ENCODE data around the gene ARMS2. TPM values are rescaled to one million over a fixed set of nuclear protein-coding genes. Genes with fewer than 3 reads are reported as not detected.

ARMS2 gene
- total RNA-seq, 2 donors from 2014 or later = not detected

GRCh38 chr10:122419876-122420623 lies 34.4 kb upstream of the ARMS2 start:
- no peak for DNase-seq (ENCODE audit: low spot score)
- Histone ChIP-seq H3K36me3 (peaks cover 35% of the 10 kb centered on the region), H3K4me3 (no peak overlapping the region), H3K27ac (peak overlapping the region in 1 of 2 donors; percentile 25), H3K27me3 (no peaks in the 10 kb centered on the region), H3K4me1 (peaks cover 0 to 34% of the 10 kb centered on the region in 2 donors), H3K9me3 (no peaks in the 10 kb centered on the region)
- TF ChIP-seq CTCF (IDR thresholded peaks at IDR 0.05) = no peak

- Histone ChIP-seq H3K4me1 (peaks cover 0 to 34% of the 10 kb centered on the region in 2 donors), H3K4me3 (no peak overlapping the region), H3K27me3 (no peaks in the 10 kb centered on the region), H3K27ac (peak overlapping the region in 1 of 2 donors; percentile 25), H3K36me3 (peaks cover 36% of the 10 kb centered on the region), H3K9me3 (no peaks in the 10 kb centered on the region)
- no peak for DNase-seq (ENCODE audit: low spot score)
- TF ChIP-seq CTCF (IDR thresholded peaks at IDR 0.05) = no peak
Observed at GRCh38 chr10:122420624-122421007, 33.8 kb upstream of the ARMS2 start.

GRCh38 chr10:122421054-122421625 lies 33.3 kb upstream of the ARMS2 start:
- H3K36me3 ChIP-seq = peaks cover 31% of the 10 kb centered on the region
- peak overlapping the region in 1 of 2 donors; percentile 25 for H3K27ac ChIP-seq
- H3K4me1 ChIP-seq = peaks cover 0 to 34% of the 10 kb centered on the region in 2 donors
- no peaks in the 10 kb centered on the region for H3K9me3 ChIP-seq
- no peak for DNase-seq (ENCODE audit: low spot score)
- no peak for TF ChIP-seq CTCF (IDR thresholded peaks at IDR 0.05)
- H3K27me3 ChIP-seq = no peaks in the 10 kb centered on the region
- no peak overlapping the region for H3K4me3 ChIP-seq

- H3K27ac ChIP-seq = peak overlapping the region in 1 of 2 donors; percentile 25
- DNase-seq (ENCODE audit: low spot score) = no peak
- no peak for TF ChIP-seq CTCF (IDR thresholded peaks at IDR 0.05)
- peaks cover 0 to 34% of the 10 kb centered on the region in 2 donors for H3K4me1 ChIP-seq
- H3K36me3 ChIP-seq = peaks cover 25% of the 10 kb centered on the region
- no peak overlapping the region for H3K4me3 ChIP-seq
- no peaks in the 10 kb centered on the region for H3K9me3 ChIP-seq
- H3K27me3 ChIP-seq = no peaks in the 10 kb centered on the region
Observed at GRCh38 chr10:122421742-122422141, 32.7 kb upstream of the ARMS2 start.

- DNase-seq (ENCODE audit: low spot score) = no peak
- H3K27ac ChIP-seq = peak overlapping the region in 1 of 2 donors; percentile 6
- H3K4me3 ChIP-seq = no peak overlapping the region
- H3K4me1 ChIP-seq = peaks cover 0 to 34% of the 10 kb centered on the region in 2 donors
- no peaks in the 10 kb centered on the region for H3K9me3 ChIP-seq
- H3K36me3 ChIP-seq = peaks cover 25% of the 10 kb centered on the region
- TF ChIP-seq CTCF (IDR thresholded peaks at IDR 0.05) = no peak
- H3K27me3 ChIP-seq = no peaks in the 10 kb centered on the region
Observed at GRCh38 chr10:122422266-122422989, 32.0 kb upstream of the ARMS2 start.

Data from right atrium auricular region (tissue), 2 donors.